HG02938 (cell line): ENCODE data around the gene LGI1.

Experiments used
- ATAC-seq: cut with Tn5 transposase; IDR thresholded peaks from one replicate; pipeline ENCODE4 v1.9.1; 2021; ENCODE audit warnings: mild to moderate bottlenecking, moderate library complexity; ENCODE audit not compliant: unreplicated experiment

The LGI1 gene

GRCh38 chr10:93754761-93755160, 3.0 kb upstream of the LGI1 start:
- ATAC-seq, result no peak

DNA sequence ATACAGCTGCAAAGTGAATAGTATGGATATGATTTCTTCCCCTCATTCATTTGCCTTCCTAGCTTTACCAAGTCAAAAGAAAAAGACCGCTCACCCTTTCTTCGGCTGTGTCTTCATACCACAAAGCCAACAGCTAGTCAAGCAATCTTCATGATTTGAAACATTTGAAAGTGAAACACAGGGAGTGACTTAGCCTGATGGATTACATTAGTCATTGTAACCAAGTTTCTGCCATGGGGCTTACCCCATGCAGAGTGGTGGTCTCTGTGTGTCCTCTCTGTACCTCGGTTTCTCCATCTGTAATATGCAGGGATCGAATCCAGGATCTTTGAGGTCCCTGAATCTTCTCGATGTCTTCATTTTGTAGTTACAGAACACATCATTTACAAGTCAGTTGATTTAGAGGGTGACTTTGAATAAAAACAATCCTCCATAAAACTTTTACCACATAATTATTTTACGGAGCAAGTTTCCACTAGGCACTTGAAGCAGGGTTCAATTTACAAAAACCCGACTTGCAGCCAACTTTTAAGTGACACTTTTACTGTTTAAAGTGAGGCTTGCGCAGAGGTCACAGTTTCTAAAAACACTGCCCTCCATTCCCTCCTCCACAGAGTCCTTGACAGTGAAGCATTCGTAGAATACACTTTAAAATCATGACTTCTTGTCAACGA, 2.2 kb upstream of the LGI1 start:
- no peak for ATAC-seq

DNA sequence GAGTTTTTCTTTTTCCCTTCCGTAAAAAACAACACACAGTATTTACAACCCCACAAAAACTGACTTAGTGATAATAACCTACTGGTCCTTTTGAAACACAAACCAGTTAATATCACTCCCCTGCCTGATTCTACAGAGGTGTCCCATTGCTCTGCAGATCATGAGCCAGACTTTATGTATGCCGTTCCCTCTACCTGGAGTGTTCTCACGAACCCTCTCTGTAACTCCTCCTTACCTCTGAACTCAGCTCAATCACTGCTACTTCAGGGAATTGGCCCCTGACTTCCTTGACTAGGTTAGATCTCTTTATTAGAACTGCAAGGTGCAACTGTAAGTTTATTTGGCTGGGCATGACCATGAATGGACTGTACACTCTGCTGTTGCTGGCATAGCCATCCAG, 1.6 kb upstream of the LGI1 start:
- ATAC-seq, result no peak

DNA sequence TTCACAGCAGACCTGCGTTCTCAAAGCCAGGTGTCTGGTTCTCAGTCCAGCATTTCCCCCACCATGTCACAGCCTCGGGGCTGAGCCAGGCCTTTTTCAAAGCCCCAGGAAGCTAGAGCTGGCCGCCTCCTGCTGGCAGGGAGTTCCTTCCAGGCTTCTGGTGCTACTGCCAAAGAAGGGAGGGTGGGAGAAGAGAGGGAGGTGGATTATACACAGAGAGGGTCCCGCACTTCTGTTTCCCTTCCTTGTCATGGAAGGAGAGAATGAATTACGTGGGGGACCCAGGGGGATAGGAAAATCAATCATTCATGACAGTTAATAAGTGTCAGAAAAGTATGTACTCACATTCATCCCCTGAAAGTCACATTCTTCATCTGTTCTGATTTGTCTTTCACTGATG, 600 bp upstream of the LGI1 start:
- ATAC-seq, result no peak

DNA sequence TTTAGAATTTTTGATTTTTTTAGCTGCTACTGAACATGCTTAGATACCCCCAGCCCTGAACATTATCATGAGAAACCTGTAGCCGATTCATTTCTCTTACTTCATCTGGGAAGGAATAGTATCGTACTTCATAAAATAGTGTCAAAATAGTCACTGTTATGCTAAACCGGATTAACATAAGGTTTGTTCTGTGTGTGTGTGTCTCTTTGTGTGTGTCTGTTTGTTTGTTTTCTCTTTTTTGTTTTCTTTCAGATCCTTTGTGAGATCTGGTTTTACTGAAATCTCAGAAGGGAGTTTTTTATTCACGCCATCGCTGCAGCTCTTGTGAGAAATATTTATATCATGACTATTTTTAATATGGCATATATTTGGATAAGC, 761 bp downstream of the LGI1 start:
- ATAC-seq, result no peak

GRCh38 chr10:93758891-93759410, 1.2 kb downstream of the LGI1 start:
- ATAC-seq, result no peak

GRCh38 chr10:93760490-93760889, 2.8 kb downstream of the LGI1 start:
- no peak for ATAC-seq

- ATAC-seq, result peak; percentile 85
These were observed 5.2 kb downstream of the LGI1 start for GRCh38 chr10:93762979-93763391.

DNA sequence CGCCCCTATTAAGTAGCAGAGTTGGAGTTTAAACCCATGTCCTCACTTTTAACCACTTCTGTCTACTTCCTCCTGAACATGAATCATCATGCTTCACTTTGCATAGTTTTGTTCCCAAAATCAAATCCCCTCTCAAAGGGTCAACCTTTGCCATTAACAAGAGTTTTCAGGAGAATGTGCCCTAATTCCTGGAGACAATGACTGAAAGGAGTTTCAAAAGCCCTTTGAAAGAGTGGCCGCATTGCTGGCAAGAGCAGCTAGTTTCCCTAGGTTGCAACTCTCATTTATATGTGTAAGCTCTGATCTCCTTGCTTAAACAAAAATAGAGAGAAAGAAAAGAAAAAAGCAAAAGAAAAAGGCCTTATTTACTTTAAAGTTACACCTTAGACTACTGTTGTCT, 9.2 kb downstream of the LGI1 start:
- ATAC-seq, result no peak

- no peak for ATAC-seq
These were observed 10.1 kb downstream of the LGI1 start for GRCh38 chr10:93767724-93768399.

DNA sequence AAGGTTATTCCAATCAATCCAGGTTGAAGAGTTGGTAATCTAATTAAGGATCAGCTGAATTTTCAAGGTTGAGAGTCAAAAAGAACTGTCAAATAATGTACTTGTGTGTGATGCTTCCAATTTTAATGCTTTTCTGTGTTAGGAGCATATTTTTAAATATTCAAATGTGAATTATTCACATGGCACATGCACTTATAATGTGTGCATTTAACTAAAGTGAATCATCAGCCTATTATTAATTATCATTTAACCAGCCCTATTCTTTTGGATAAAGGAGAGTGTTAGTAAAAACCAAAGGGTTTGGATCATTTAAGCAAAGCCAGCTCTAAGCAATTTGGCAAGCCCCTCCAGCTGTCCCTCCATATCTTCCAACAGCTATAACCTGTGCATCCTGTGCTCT, 11.2 kb downstream of the LGI1 start:
- no peak for ATAC-seq

DNA sequence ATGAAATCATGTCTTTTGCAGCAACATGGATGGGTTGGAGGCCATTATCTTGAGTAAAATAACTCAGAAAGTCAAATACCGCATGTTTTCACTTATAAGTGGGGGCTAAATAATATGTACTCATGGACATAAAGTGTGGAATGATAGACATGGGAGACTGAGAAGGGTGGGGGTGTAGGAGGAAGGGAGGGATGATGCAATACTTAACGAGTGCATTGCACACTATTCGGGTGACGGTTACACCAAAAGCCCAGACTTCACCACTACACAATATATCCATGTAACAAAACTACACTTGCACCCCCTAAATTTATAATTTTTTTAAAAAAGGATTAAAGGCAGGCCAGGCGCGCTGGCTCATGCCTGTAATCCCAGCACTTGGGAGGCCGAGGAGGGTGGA, 13.6 kb downstream of the LGI1 start:
- ATAC-seq, result no peak

GRCh38 chr10:93773120-93773519, 15.4 kb downstream of the LGI1 start:
- ATAC-seq, result no peak

DNA sequence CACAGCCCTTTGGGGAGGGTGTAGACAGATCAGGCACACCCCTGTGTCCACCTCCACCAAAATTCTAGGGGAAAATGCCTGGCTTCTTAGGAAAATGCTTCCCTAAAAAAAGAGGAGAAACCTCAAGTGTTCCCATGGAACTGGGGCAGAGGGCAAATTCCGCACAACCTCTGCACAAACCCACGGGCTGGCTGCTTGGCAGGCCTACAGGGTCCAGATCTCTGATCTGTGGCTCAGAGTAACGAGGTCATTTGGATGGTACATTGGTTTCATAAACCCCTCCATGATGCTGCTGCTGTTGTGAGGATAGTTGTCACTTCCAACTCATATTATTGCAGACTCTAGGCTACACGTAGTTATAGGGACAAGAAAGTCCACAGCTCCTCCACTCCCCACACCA, 16.0 kb downstream of the LGI1 start:
- no peak for ATAC-seq

- ATAC-seq, result no peak
These were observed 17.6 kb downstream of the LGI1 start for GRCh38 chr10:93775356-93775755.

GRCh38 chr10:93777092-93777491, 19.4 kb downstream of the LGI1 start:
- no peak for ATAC-seq

GRCh38 chr10:93784059-93784458, 26.3 kb downstream of the LGI1 start:
- ATAC-seq, result no peak

- ATAC-seq, result no peak
These were observed 30.9 kb downstream of the LGI1 start for GRCh38 chr10:93788413-93789208.

DNA sequence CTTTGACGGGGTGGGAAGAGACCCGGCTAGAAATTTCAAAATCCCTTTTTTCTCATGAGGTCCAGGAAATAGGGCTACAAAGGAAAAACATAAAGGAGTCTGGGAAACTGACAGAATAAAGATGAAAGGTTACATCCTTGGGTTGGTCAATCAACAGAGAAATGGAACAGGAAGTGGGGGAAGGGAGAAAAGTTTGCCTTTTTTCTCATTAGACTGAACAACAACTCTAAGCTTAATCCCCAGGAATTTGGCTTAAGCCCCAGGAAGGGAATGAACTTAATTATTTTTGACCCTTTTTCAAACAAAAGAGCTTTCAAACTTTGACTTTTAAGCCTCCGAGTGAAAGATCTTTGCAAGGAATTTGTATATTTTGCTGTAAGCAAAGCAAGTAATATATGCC, 32.7 kb downstream of the LGI1 start:
- no peak for ATAC-seq

- ATAC-seq, result no peak
These were observed 38.4 kb downstream of the LGI1 start for GRCh38 chr10:93796167-93796566.

DNA sequence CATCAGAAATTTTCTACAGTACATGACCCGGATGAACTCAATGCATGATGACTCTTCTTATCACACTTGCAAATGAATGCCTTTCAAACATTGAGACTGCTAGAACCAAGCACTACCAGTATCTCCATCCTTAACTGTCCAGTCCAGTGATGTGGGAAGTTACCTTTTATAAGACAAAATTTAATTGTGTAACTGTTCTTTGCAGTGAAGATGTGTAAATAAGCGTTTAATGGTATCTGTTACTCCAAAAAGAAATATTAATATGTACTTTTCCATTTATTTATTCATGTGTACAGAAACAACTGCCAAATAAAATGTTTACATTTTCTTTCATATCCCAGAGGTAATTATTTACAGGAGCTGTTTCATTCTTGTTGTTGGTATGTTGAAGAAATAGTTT, 40.1 kb downstream of the LGI1 start:
- no peak for ATAC-seq

- no peak for ATAC-seq
These were observed 41.5 kb downstream of the LGI1 start for GRCh38 chr10:93799155-93799708.
